ENCODE data around the gene DGKI.

DGKI gene

DNA sequence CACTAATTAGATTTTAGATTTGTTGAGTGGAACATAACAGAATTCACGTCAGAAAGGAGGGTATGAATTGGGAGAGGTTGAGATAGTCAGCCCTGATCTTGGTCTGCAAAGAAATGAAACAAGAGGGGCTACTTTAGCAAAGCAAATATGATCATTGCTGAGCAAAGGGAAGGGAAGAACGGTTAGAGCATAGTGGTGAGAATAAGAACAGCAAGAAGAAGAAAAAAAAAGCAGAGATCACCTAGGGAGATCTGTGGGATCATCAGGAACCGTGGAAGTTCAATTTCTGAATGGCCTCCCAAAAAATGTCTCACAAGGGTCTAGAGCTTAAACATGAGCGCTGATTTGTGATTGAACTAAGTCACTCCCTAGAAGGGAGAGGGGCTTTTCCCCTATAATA lies 156.1 kb downstream of the DGKI start:
- no peak for DNase-seq

GRCh38 chr7:137689761-137690160 lies 157.0 kb downstream of the DGKI start:
- no peak for DNase-seq

DNA sequence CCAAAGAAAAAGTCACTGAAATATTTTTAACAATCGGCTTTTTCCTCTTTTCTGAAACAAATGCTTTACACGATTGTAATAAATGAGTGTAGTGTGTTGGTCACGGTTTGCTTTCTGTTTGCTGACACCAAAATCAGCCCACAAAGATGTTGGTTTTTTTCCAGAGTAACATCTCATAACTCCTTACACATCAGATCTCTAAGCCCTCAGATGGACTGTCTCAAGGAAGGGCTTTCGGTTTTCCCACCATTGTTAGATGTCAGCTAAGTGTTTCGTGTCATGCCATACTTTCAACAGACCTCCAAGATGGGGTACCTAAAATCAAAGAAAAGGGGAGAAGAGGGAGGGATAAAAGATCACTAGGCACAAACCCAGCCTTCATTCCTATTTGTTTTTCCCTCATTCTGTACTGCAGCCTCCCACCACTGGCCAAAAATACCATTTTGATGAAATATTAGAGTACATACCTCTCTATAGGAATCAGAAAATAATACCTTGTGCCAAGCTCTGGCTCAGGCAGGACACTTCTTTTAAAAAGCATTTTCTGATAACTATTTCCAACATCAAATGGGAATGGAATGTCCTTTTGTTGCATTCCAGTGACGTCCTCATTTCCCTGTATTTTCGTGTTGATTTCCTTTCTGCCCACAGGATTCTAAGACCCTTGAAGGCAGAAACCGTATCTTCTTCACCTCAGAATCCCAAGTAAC lies 159.1 kb downstream of the DGKI start:
- no peak for DNase-seq

- DNase-seq, result no peak
These were observed 161.2 kb downstream of the DGKI start for GRCh38 chr7:137685433-137686164.

DNA sequence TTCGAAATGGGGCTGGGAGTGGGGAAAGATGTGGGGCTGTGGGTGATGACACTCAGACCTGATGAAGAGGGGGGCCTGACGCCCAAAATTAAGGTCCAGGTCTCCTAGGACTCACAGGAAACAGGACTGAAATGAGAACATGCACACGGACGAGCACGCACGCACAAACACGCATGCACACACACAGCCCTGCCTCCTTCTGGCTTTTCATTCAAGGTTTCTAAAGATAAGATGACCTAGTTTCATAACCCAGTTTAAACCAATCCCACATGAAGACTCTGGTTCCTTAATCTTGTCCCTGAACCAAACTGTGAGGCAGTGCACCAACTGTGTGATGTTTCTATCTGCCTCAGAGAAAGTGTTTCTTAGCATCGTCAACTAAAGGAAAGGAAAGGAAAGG lies 162.0 kb downstream of the DGKI start:
- DNase-seq, result no peak

GRCh38 chr7:137684316-137684715 lies 162.5 kb downstream of the DGKI start:
- DNase-seq, result no peak

- no peak for DNase-seq
These were observed 164.2 kb downstream of the DGKI start for GRCh38 chr7:137682596-137682995.

DNA sequence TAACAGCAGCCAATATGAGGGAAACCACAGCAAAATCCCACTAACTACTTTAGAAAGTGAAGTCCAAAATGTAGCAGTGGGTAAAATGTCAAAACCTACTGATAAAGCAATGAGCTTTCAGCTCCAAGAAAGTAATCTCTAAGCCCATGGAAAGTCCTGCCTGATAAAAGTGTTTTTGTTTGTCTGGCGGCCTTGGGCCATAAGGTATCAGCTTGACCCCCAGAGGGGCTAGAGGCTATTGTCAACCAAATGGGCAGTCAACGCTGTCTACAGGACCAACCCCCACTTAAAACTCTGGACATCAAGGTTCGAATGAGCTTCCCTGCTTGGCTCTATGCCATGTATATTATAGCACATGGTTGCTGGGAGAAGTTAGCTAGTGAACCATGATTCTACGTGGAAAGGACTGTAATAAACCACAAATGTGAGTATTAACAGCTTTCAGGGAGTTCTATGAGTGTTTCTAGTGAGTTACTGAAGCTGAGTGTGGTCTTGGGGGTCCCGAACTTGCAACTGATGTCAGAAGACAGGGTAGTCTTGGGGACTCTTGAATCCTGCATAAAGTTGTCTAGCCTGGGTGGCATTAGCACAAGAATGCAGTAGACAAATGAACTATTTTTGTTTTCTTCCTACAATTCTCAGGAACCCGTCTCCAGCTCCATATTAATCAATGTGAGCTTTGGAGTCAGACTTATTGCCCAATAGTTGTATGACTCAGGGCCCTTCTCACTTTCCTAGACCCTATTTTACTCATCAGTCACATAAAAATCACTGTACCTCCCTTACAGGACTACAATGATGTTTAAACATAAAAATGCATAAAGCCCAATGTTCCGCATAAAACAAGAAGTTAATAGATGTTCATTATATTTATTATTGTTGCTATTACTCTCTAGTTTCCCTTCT lies 164.9 kb downstream of the DGKI start:
- no peak for DNase-seq

DNA sequence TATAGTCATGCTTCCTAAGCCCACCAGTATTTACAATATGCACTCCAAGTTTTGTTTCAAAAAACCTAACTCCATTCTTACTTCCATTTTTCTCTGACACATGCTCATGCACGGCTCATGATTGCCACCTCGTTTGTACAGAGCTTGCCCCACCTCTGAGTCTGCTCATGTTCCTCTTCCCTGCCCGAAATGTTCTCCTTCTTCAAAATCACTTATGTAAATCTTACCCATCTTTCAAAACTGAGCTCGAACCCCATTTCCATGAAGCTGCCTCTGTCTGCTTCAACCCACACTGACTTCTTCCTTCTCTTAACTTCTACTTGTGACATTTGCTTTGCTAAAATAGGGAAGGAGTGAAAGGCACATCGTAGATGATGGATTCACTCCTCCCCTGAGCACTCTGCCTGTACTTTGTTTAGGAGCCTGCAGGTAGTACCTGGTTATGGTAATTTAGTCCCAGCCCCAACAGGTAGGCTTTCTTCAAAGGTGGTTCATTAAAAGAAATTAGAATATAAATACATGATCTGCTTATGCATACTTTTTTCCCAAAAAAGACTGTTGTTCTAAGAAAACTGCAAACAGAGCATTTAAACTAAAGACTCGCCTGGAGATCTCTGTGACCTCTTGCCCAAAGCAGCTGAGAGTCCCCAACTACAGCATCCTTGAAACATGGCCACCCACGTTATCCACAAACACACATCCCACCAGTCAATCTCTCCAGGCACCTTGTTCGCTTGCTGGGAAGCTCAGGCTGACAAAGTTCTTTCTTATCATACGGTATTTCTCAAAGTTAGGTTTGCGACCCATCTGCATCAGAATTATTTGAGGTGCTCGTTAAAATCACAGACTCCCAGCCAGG lies 172.0 kb downstream of the DGKI start:
- peak in 16 of 56 donors; percentile 3 to 79 (median 32) for DNase-seq

DNA sequence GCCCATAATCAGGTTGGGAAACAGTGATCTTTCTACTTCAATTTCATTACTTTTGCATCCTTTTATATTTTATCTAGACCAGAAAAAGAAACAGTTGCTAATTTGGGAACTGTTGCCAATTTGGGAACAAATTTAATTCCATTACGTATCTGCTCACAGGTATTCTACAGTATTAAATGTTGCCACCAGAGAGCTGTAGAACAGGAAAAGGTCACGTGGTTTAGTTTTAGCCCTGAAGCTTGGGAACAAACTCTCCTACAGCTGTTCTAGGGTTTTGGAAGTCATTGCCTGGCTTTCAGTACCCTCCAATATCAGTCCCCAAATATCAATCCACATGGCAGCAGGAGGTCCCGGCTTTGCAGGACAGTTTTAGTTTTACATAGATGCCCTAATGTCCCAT lies 172.7 kb downstream of the DGKI start:
- no peak for DNase-seq

DNA sequence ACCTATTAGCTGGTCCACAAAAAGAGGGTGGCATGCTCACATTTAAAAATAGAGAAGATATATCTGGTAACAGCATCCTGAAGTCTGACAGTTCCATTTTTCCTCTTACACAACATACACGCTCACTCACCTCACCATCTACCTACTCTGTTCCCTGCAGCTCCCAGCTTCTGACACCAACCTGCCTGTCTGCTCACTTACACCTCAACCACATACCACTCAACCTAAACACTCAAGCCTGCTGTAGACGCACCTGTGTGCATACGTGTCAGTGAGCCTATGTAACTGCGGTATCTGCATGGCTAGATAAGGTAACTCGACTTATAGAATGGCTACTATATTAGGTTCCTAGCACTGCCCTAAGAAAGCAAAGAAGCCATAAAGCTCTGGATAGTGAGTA lies 174.9 kb downstream of the DGKI start:
- DNase-seq, result peak in 21 of 56 donors; percentile 4 to 77 (median 19)

DNA sequence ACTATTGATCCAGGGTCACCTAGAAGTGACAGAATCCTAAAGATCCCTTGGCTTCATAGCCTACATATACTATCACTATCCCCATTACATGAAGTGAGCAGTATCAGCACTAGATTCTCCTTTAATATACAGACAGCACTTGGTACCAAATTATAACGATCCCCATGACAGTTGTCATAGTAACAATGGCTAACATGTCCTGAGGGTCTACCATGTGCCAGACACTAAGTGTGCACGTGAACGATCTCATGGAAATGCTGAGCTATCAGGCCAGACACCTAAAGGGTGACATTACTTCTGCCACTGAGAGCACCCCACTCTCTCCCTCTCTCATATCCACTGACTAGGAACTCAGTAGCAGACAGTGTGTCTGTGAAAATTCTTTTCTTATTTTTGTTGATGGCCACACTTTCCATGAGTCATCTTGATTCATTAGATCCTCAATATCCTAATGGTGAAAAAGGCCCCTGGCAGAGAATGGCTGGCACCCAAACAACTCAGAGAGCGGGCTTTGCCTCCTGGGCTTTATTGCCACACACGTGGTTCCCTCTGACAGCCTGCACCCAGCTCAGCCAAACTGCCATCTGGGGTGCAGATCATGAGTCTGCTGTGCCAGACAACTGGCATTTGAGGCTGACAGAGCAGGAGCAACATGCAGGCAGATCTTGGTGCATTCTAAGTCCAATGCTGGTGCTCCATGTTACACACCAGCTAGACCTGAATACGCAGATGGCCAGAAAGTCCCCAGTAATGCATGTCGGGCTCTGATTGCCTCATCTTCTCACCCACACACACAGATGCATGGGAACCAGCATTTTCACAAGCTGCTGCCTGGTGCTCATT lies 176.3 kb downstream of the DGKI start:
- no peak for DNase-seq

DNA sequence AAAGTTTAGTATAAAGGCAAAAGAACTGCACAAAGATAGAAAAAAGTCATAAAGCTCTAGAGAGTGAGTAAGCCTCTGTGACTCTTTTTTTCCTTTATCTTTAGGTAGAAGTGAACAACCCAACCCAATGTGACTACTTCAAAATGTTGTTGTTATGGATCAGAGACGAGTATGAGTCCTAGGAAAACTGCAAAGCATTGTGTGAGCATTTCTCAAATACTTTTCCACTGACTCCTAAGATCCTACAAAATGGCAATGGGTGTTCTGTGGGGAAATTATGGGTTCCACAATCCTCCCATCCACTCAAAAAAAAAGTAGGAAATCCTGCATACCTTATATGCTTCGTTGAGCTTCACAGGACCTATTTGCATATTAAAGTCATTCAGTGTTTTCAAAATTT lies 177.1 kb downstream of the DGKI start:
- DNase-seq, result no peak

DNA sequence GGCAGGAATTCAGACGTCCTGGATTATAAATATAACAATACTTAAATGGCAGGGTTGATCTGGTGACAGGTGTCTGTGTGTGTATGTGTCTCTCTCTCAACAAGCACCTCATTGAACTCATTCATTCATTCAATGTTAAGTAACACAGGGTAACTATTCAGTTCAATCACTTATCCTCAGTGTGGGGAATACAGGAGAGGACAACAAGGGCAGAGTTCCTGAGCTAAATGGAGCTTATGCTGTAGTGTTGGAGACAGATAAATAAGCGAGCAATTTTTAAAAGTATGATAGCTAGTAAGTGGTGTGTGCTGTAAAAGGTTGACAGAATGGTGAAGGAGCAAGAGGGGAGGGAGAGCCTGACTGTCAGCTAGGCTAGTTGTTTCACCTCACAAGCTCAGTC lies 178.4 kb downstream of the DGKI start:
- DNase-seq, result no peak

DNA sequence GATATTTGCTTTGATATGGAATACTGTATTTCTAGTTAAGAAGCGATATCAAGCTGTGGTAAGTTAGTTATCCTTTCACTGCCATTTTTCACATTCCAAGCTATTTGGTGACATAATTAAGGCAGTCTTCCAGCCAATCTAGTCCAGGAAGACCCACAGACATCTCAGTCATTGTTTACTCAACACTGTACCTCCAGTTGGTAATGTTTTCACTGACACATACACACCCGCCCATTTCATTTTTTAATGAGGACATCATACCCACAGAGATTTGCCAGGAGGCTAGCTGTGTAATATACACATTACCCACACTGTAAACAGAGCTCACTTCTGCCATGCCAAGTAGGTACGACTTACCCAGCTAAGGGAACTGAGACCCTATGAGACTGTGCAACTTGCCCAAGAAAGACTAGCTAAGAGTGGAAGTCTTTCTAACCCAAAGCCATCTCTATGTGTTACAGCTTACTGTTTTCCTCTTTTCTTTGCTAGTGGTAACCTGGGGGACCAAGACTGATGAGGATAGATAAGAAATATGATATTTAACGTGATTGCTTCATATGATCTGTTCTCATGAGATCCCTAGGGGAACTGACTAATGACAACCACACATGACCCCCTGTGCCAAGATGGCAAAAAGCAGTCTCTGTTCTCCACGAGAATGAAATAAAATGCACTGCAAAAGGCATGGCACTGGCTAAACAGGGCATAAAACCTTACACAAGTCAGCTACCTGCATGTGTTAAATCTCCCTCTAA lies 179.0 kb downstream of the DGKI start:
- no peak for DNase-seq

DNA sequence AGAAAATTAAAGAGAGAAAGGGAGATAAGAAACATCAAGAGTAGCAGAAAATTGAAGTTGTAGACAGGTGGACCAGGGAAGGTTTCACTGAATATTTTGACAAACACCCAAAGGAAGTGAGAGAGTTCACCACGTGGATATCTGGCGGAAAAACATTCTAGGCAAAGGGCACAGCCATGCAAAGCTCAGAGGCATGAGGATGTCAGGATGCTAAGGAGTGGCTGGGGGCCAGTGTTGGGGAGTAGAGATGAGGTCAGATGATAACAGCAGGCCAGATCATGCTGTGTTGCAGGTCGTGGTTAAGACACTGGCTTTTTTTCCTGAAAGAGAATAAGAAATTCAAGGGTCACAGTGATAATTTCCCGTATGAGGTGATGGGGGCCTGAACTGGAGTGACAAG lies 181.9 kb downstream of the DGKI start:
- DNase-seq, result no peak

DNA sequence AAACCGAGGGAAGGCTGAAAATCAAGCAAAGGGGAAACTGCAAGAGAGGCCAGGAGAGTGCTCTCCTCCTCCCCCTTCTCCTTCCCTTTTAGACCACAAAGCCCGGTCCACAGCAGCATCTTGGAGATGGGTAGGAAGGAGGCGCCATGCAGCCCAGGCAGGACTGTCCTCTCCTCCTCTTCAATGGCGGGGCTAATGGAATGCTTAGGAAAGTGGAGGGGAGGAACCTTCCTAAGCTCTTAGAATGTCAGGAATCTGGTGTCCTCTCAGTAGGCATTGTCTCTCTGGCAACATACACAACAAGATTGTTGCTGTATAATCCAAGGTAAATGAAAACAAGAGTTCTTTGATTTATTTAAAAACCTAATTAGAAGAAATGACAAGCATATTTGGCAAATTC lies 185.1 kb downstream of the DGKI start:
- no peak for DNase-seq

- DNase-seq, result no peak
These were observed 188.4 kb downstream of the DGKI start for GRCh38 chr7:137658190-137658900.
